Neural progenitor cell (in vitro differentiated cells): Measurements from ENCODE around the gene KIF26A.

ENCODE experiments used
- EZH2 ChIP-seq: fragments of 200-600 bp; sonication (generic); IDR thresholded peaks from 2 replicates; pipeline ENCODE4 v1.6.1; 2017; ENCODE audit warnings: antibody characterized with exemption, mild to moderate bottlenecking, moderate library complexity
- EZH2phosphoT487 ChIP-seq: fragments of 200-600 bp; sonication (generic); IDR thresholded peaks from 2 replicates; pipeline ENCODE4 v1.6.1; 2017; ENCODE audit warnings: antibody characterized with exemption
- TF ChIP-seq, protein P1 (sequence below): fragments of 200-600 bp; sonication (generic); IDR thresholded peaks from 2 replicates; pipeline ENCODE4 v1.5.1; 2017; ENCODE audit warnings: antibody characterized with exemption, mild to moderate bottlenecking

DNA sequence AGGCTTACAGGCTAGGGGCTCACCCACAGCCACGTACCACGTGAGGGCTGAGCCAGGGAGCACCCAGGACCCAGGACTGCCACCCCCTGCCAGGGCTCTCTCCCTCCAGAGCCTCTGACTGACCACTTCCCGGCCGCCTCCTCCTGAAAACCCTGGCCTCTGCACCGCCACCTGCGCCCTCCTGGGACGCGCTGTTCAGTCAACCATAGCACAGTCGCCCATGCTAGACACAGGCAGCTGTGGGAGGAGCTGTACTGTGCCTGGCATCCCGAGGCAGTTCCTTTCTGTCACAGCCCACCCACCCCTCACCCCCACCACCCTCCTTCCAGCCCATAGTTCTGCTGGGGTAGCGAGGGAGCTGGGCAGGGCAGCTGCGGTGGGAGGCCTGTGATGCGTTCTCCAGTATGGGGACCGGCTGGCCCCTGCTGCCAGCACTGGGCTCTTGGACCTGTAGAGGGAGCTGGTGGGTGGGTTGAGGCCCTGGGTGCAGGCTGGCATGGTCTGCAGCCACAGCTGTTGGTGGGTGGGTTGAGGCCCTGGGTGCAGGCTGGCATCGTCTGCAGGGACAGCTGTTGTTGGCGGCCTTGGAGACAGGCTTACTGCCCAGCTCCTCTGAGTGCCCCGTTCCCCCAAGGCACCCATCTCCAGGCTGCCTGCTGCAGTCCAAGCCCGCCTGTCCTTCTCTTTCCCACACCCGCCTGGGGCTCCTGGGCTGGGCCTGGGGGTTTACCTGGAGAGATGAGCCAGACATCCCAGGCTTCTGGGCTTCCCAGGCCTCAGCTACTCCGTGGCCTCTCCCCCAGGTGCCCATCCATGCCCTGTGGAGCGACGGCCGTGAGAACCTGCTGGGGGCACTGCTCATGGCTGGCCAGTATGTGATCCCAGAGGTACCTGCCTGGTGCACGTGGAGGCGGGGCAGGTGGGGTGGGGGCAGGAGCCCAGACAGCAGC lies 41.4 kb upstream of the KIF26A start:
- TF ChIP-seq, protein P1, sequence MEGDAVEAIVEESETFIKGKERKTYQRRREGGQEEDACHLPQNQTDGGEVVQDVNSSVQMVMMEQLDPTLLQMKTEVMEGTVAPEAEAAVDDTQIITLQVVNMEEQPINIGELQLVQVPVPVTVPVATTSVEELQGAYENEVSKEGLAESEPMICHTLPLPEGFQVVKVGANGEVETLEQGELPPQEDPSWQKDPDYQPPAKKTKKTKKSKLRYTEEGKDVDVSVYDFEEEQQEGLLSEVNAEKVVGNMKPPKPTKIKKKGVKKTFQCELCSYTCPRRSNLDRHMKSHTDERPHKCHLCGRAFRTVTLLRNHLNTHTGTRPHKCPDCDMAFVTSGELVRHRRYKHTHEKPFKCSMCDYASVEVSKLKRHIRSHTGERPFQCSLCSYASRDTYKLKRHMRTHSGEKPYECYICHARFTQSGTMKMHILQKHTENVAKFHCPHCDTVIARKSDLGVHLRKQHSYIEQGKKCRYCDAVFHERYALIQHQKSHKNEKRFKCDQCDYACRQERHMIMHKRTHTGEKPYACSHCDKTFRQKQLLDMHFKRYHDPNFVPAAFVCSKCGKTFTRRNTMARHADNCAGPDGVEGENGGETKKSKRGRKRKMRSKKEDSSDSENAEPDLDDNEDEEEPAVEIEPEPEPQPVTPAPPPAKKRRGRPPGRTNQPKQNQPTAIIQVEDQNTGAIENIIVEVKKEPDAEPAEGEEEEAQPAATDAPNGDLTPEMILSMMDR = peak; percentile 45
- TF ChIP-seq EZH2phosphoT487 (no peak), EZH2 (no peak)
